NCI-H345 treated with DMSO at 0.1 percent for 48 hours (cell line): ENCODE measurements around the gene CNRIP1.
"Not testable (repeated sequence)": the region's sequence is repeated elsewhere in the genome, so short reads cannot be mapped to it uniquely, and the experiment has no call there.

Experiments
- DNase-seq: peaks from one replicate; lab custom pipeline; 2025; ENCODE audit not compliant: unreplicated experiment; lab: John Stamatoyannopoulos, UW

The CNRIP1 gene

DNA sequence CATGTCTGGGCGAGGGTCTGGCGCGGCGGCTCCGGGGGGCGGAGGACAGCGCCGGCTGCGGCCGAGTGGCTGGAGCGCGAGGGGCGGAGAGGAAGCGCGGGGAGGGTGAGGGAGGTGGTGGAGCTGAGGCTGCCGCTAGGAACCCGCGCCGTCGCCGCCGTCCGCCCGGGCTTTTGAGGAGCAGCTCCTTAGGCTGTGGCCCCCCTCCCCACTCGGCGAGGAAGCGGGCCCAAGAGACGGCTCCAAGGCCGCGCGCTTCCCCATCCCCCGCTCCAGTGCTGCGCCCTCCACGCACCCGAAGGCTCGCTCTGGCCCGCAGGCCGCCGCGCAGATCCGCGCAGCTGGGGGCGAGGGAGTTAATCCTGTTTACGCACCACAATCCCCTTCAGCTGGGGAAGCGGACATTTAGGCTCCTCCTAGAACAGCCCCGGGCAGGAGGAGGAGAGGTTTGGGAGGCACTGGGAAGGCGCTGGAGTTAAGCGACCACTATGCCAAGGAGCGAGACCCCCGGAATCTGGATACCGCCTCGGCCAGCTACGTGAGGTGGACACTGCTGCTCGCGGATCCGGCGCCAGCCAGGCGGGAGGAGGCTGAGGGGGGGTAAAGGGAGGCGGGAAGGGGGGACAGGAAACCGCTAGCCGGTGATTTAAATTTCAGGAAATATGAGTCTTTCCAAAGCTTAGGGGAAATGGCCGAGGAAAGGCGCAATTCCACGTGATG lies at the start of gene CNRIP1:
Gene CNRIP1, minus strand, starts transcription at position 552 of the 720 bp plus-strand sequence. Its CDS starts 549 bp downstream, at position 3.
- peak; percentile 52 for DNase-seq

GRCh38 chr2:68369337-68369734 lies 49.6 kb upstream of the CNRIP1 start:
- DNase-seq = no peak

GRCh38 chr2:68368654-68369336 lies 49.0 kb upstream of the CNRIP1 start:
- DNase-seq = no peak

- no peak for DNase-seq
Observed at GRCh38 chr2:68367953-68368653, 48.4 kb upstream of the CNRIP1 start.

DNA sequence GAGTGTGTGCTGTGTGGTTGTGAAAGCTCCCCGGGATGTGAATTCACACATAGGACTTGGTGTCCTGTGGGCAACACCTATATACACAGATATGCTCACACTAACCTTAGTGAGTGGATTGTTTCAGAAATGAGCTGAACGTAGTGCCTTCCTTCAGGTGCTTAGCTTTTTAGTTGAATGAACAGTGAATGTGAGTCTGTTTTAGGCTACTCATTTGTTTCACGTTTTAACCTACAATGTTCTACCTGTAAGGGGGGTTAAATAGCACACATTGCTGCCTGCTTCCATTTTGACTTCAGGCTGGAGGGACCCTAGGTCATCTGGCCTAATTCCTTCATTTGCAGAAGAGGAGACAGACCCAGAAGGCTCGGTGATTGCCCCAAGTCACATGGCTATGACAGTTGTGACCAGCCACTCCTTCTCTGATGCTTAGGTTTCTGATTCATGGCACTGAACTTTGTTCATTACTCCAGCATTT lies 46.4 kb upstream of the CNRIP1 start:
- DNase-seq = no peak

DNA sequence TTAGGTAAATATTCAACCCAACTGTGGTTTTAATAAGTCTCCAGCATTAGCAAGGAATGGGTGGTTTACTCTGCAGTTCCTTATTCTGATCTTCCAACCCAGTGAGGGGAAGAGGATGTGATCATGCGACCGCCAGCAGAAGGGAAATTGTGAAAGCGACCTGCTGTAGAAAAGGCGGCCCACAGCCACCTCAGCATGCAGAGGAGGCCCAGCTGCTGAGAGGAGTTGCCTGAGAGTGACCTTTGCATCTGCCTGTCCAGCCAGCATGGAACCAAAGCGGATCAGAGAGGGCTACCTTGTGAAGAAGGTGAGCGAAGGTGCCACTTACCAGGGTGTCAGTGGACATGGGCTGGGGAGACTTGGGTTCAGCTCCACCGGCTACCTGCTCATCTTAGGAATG lies 45.3 kb upstream of the CNRIP1 start, which contains the start of gene PLEK:
Gene PLEK, plus strand, starts transcription at position 196 of the 400 bp plus-strand sequence. Its CDS starts 70 bp downstream, at position 266.
- DNase-seq = no peak

DNA sequence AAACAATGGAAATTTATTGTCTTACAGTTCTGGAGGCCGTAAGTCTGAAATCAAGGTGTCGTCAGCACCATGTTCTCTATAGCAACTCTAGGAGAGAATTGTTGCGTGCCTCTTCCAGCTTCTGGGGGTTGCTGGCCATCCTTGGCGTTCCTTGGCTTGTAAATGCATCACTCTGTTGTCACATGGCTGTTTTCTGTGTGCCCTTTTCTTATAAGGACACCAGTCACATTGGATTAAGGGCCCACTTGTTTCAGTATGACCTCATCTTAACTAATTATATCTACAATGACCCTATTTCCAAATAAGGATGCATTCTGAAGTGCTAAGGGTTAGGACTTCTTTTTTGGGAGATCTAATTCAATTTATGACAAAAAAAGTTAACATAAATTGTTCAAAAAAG lies 44.0 kb upstream of the CNRIP1 start:
- DNase-seq = no peak

DNA sequence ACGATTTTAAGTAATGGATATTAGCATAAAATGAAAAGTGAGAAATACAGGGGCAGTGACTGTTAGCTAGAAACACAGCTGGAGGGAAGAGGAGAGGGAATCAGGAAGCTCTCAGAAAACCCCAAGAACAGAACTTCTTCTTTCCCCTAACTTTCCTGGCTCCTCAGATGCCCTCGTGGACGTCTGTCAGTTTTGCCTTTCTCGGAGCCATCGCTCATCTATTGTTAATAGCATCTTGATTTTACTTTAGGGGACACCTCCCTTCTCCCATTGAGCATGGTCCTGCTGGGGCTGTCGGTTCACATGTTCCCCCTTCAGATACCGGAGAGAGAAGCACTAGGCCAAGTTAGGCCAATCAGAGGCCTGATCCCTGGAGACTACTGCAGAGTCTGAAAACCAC lies 43.0 kb upstream of the CNRIP1 start:
- no peak for DNase-seq

DNA sequence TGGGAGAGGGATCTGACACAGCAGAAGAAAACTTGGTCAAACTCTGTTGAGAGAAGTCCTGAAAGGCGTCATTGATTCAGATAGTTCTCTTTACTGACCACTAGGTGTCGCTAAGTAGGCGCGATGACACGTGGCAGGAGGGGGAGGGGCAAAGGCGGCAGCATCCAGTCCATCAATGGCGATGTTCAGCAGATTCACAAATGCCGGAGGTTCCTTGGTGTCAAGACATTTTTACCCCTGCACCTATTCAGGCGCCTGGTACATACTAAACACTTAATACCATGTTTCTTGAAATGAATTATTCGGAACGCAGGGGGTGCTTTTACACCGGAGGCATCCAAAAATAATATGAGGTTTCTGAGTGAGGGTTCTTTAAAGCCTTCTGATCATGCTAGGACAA lies 42.3 kb upstream of the CNRIP1 start:
- peak; percentile 68 for DNase-seq

GRCh38 chr2:68359889-68360288 lies 40.1 kb upstream of the CNRIP1 start:
- DNase-seq = no peak

- no peak for DNase-seq
Observed at GRCh38 chr2:68357605-68358337, 38.0 kb upstream of the CNRIP1 start.

GRCh38 chr2:68356599-68357239 lies 37.0 kb upstream of the CNRIP1 start:
- DNase-seq = no peak

- DNase-seq = no peak
Observed at GRCh38 chr2:68352651-68353391, 33.1 kb upstream of the CNRIP1 start.

GRCh38 chr2:68351997-68352396 lies 32.2 kb upstream of the CNRIP1 start:
- no peak for DNase-seq

- DNase-seq = not testable (repeated sequence)
Observed at GRCh38 chr2:68349091-68349490, 29.3 kb upstream of the CNRIP1 start.

GRCh38 chr2:68345129-68345875 lies 25.6 kb upstream of the CNRIP1 start:
- no peak for DNase-seq

DNA sequence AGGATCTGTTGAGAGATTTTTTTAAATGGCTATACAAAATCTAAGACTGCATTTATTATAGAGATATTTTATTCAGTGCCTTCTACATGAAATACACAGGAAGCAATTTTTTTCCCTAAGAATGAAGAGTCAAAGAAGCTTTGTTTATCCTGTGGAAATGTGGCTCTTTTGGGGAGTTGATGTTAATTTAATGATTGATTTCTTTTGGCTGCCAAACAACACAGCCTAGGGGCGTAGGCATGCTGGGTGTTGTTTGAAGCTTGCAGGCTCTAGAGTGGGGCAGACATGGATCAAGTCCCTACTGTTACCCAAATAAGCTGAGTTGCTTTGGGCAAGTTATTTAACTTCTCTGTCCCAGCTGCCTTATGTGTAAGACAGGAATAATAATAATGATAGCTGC lies 24.3 kb upstream of the CNRIP1 start:
- DNase-seq = no peak

DNA sequence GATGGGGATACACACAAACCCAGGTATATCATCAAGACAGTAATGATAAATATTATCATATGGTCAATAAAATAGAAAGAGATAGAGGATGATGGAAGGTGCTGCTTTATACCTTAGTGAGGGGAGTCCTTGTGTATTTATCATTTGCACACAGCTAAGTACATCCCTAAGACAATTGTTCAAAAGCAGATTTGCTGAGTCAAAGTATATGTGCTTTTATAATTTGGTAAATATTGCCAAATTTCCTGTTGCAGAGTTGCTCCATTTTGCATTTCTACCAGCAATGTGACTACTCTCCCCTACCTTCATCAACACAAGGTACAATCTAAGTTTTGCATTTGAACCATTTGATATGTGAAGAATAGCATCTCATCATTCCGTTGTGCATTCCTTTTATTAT lies 22.7 kb upstream of the CNRIP1 start:
- no peak for DNase-seq

DNA sequence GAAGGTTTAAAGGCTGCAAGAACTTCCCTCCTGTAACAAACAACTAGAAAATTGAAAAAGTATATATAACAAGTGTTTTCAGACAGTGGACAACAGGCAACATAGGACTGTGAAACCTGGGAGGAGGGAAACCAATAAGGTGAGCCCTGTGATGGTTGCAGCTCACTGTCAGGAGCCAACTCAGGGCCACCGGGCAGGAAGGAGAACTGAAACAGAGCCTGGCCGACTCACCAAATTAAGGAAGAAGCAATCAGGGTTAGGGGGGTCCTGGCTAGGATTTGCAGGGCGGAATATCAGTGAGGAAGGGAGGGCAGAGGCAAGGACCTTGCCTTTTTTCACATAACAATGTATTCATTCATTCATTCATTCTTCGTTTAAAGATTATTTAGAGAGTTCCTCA lies 21.8 kb upstream of the CNRIP1 start:
- no peak for DNase-seq
